Pancreas (tissue), 10 donors: Measurements from ENCODE around the gene DENND1A. TPM values are rescaled to one million over a fixed set of nuclear protein-coding genes. Genes with fewer than 3 reads are reported as not detected.

Source experiments
- ATAC-seq, 4 donors: fragments of 200-7000 bp; cut with Tn5 transposase; one replicate each; pipeline versions ENCODE4 v1.8.0 to v1.9.1; 2020; ENCODE audit warnings: mild to moderate bottlenecking in 4 of 4, moderate library complexity in 4 of 4
- DNase-seq, 6 donors: peaks; one replicate each; pipeline ENCODE4 v3.0.0-alpha.2; 2020
- FAIRE-seq: peaks from 2 replicates; lab custom pipeline; 2012; peaks lifted over from hg19 to GRCh38; lab: Jason Lieb, UNC
- H3K27ac ChIP-seq, 4 donors: fragments of 200-600 bp; sonication (generic); 1 replicate in 3 of 4; 2 replicates in 1 of 4; pipeline versions ENCODE4 v1.5.0 to v1.8.0; 2020
- H3K27me3 ChIP-seq, 4 donors: fragments of 200-600 bp; one replicate each; pipeline ENCODE4 v1.8.0; 2021
- H3K36me3 ChIP-seq, 3 donors: fragments of 200-600 bp; sonication (generic) in 1 of 3; one replicate each; pipeline versions ENCODE4 v1.5.0 to v1.8.0; 2020 to 2021
- H3K4me1 ChIP-seq, 3 donors: fragments of 200-600 bp; one replicate each; pipeline ENCODE4 v1.8.0; 2021
- H3K4me3 ChIP-seq, 4 donors: fragments of 200-600 bp; sonication (generic) in 2 of 4; one replicate each; pipeline versions ENCODE4 v1.5.0 to v1.8.0; 2020 to 2021
- H3K9me3 ChIP-seq, 4 donors: fragments of 200-600 bp; one replicate each; pipeline ENCODE4 v1.8.0; 2021
- CTCF ChIP-seq, 4 donors: fragments of 200-600 bp; sonication (generic) in 3 of 4; IDR thresholded peaks; one replicate each; pipeline versions ENCODE4 v1.5.0 to v1.8.0; 2021; ENCODE audit warnings: antibody characterized with exemption in 4 of 4
- WGBS, 2 donors: extraction: QIAGEN DNeasy Blood & Tissue Kit; methylation state at CpG; one replicate each; pipeline ENCODE4 v1.1.7; 2013; 5-methylcytosine and 5-hydroxymethylcytosine counted together
- intact Hi-C, 3 donors: fragments of 100-400 bp; cut with DNase I; formaldehyde crosslinking; loops; one replicate each; pipeline versions ENCODE4 v1.11.1 to v1.14.2; 2022
- polyA plus RNA-seq, 2 donors: library from polyadenylated mRNA; stranded (reverse); fragments of 200-250 nt; gene quantifications; one replicate each; pipeline ENCODE4 v1.2.3, GENCODE V29; 2013
- total RNA-seq, 6 donors: library from RNA; stranded (reverse); fragmentation: NEBNext Ultra II Directional in 4 of 6; extraction: Animal tissue kit (Norgen Biotek cat#: 25700) in 4 of 6; gene quantifications; one replicate each; pipeline versions ENCODE4 v1.2.1 to v1.2.4, GENCODE V29; 2021 to 2023
- donor health status: healthy with polysubstance abuse.
- donor health status: DM: no; HTN: no; CAD: no; lungs with moderate emphysema.
- donor health status: DM: no; HTN: no; CAD: no.
- donor health status: control.
- donor health status: control.
- donor health status: Bipolar disorder and iron deficiency.
- donor health status: DM: yes; HTN: yes; CAD: no.
- donor health status: DM: no; HTN: no; CAD: no.
- donor health status: DM: no; HTN: no; CAD: no.
- donor health status: DM: yes; HTN: yes; CAD: no.

The DENND1A gene
- total and polyA plus RNA-seq, 8 donors: 4.5 to 8.3 (median 5.6) TPM

- Histone ChIP-seq H3K4me3 (no peak overlapping the region), H3K27ac (no peak overlapping the region), H3K36me3 (no peaks in the 10 kb centered on the region), H3K27me3 (no peaks in the 10 kb centered on the region), H3K9me3 (no peaks in the 10 kb centered on the region), H3K4me1 (no peaks in the 10 kb centered on the region)
- intact Hi-C loops: no loop called here
- DNase-seq (no peak), FAIRE-seq (no peak), ATAC-seq (no peak)
- WGBS, 2 donors: 45% methylated on average over 9 of the region's 9 CpGs
- TF ChIP-seq CTCF (IDR thresholded peaks at IDR 0.05): no peak
Observed at GRCh38 chr9:123952641-123953495, 22.9 kb upstream of the DENND1A start.

GRCh38 chr9:123948286-123948685 is 18.4 kb upstream of the DENND1A start:
- Histone ChIP-seq H3K4me1 (no peaks in the 10 kb centered on the region), H3K9me3 (no peaks in the 10 kb centered on the region), H3K4me3 (no peak overlapping the region), H3K27ac (no peak overlapping the region), H3K36me3 (no peaks in the 10 kb centered on the region), H3K27me3 (no peaks in the 10 kb centered on the region)
- DNase-seq: no peak
- intact Hi-C loops: no loop called here
- ATAC-seq: no peak
- FAIRE-seq: no peak
- 48 to 57% methylated on average over 3 of the region's 3 CpGs for WGBS, 2 donors
- TF ChIP-seq CTCF (IDR thresholded peaks at IDR 0.05): no peak

GRCh38 chr9:123947326-123947725 is 17.4 kb upstream of the DENND1A start:
- no peak for TF ChIP-seq CTCF (IDR thresholded peaks at IDR 0.05)
- WGBS, 2 donors: 94 to 98% methylated on average over 2 of the region's 2 CpGs

GRCh38 chr9:123946101-123946821 is 16.3 kb upstream of the DENND1A start:
- no peaks in the 10 kb centered on the region for H3K9me3 ChIP-seq
- H3K27ac ChIP-seq: no peak overlapping the region
- FAIRE-seq: no peak
- TF ChIP-seq CTCF (IDR thresholded peaks at IDR 0.05): no peak
- H3K4me3 ChIP-seq: no peak overlapping the region
- no peaks in the 10 kb centered on the region for H3K27me3 ChIP-seq
- no peak for ATAC-seq
- intact Hi-C loops: no loop called here
- WGBS, 2 donors: 58 to 61% methylated on average over 8 of the region's 8 CpGs
- H3K4me1 ChIP-seq: no peaks in the 10 kb centered on the region
- no peaks in the 10 kb centered on the region for H3K36me3 ChIP-seq
- DNase-seq: no peak

More at GRCh38 chr9:123947326-123947725, 17.4 kb upstream of the DENND1A start:
- FAIRE-seq (no peak), DNase-seq (no peak), ATAC-seq (no peak)
- H3K4me1 ChIP-seq: no peaks in the 10 kb centered on the region
- no peaks in the 10 kb centered on the region for H3K9me3 ChIP-seq
- H3K27me3 ChIP-seq: no peaks in the 10 kb centered on the region
- no peaks in the 10 kb centered on the region for H3K36me3 ChIP-seq
- no peak overlapping the region for H3K27ac ChIP-seq
- intact Hi-C loops: no loop called here
- no peak overlapping the region for H3K4me3 ChIP-seq
